ENCODE data around the gene ACOX3. TPM values are rescaled to one million over a fixed set of nuclear protein-coding genes. Genes with fewer than 3 reads are reported as not detected.
A peak's percentile ranks its signal among the peaks of the same experiment; 100 is the strongest.

Gene ACOX3
- total and polyA plus RNA-seq, 2 of the 8 experiments (the other 6 are each of a cell fraction or from before 2014, with no cell fraction given), result 2.5 to 9.9 TPM

GRCh38 chr4:8440492-8441311 lies at the start of gene ACOX3, which contains the start of gene TRMT44 (continued):
- TF ChIP-seq CHD7 (IDR thresholded peaks at IDR 0.05; ENCODE audit: insufficient replicate concordance, low read length), result no peak
- TF ChIP-seq BRCA1 (IDR thresholded peaks at IDR 0.05; ENCODE audit: low read depth, low read length), result peak; percentile 67; the same call in 1 of the 2 replicates
- peak in 1 of 2 experiments; percentile 45; a peak in 1 of 4 replicates for TF ChIP-seq HDAC2 (IDR thresholded peaks at IDR 0.05; ENCODE audit: borderline replicate concordance in 1 of 2, low read depth in 2 of 2, low read length in 2 of 2)
- 0 out of 2 replicates have a peak, but pooled peaks have one; percentile 36 for TF ChIP-seq E2F6 (IDR thresholded peaks at IDR 0.05)
- no peak; the same call in 1 of the 2 replicates for TF ChIP-seq ATF2 (IDR thresholded peaks at IDR 0.05; ENCODE audit: low read length)
- no peak for TF ChIP-seq SP4 (IDR thresholded peaks at IDR 0.05; ENCODE audit: low read length)
